ENCODE measurements around the gene PRSS33.

PRSS33 gene

GRCh38 chr16:2737895-2738418, 49.4 kb downstream of the PRSS33 start:
- DNase-seq: no peak

- no peak for DNase-seq
These were observed 50.1 kb downstream of the PRSS33 start for GRCh38 chr16:2737238-2737605.

GRCh38 chr16:2736476-2737237, 50.7 kb downstream of the PRSS33 start:
- DNase-seq: no peak

- DNase-seq: no peak
These were observed 52.4 kb downstream of the PRSS33 start for GRCh38 chr16:2734844-2735515.
